H7 (cell line): ENCODE data around the gene ATP8A2. TPM values are rescaled to one million over a fixed set of nuclear protein-coding genes. Genes with fewer than 3 reads are reported as not detected.

Source experiments
- DNase-seq: peaks from one replicate; pipeline ENCODE4 v3.0.0; 2012
- H3K27me3 ChIP-seq: 2 replicates; pipeline ENCODE4 v1.6.0; 2011; ENCODE audit warnings: mild to moderate bottlenecking, low read length; ENCODE audit not compliant: control insufficient read depth, insufficient read depth
- H3K36me3 ChIP-seq: replicated peaks from 2 replicates; pipeline ENCODE4 v1.5.1; 2011; ENCODE audit warnings: low read length; ENCODE audit not compliant: control insufficient read depth, insufficient read depth
- H3K4me3 ChIP-seq: 2 replicates; pipeline ENCODE4 v1.5.1; 2011; ENCODE audit warnings: low read depth, mild to moderate bottlenecking, control low read depth, low read length, moderate library complexity; ENCODE audit not compliant: insufficient read depth
- total RNA-seq: library from RNA; depleted of rRNA; stranded (reverse); fragments of >200 nt; shearing (Covaris generic); gene quantifications from 2 replicates; pipeline ENCODE4 v1.2.3, GENCODE V29; 2014

ATP8A2 gene
- total RNA-seq, 1 experiment from 2014 or later = 0.38 TPM

- no peak overlapping the region for H3K4me3 ChIP-seq
- H3K27me3 ChIP-seq = no peaks in the 10 kb centered on the region
- H3K36me3 ChIP-seq = no peaks in the 10 kb centered on the region
- DNase-seq = no peak
Observed at GRCh38 chr13:25675060-25675459, 303.3 kb downstream of the ATP8A2 start.

- no peaks in the 10 kb centered on the region for H3K27me3 ChIP-seq
- H3K4me3 ChIP-seq = no peak overlapping the region
- H3K36me3 ChIP-seq = no peaks in the 10 kb centered on the region
- no peak for DNase-seq
Observed at GRCh38 chr13:25677956-25678355, 306.2 kb downstream of the ATP8A2 start.

DNA sequence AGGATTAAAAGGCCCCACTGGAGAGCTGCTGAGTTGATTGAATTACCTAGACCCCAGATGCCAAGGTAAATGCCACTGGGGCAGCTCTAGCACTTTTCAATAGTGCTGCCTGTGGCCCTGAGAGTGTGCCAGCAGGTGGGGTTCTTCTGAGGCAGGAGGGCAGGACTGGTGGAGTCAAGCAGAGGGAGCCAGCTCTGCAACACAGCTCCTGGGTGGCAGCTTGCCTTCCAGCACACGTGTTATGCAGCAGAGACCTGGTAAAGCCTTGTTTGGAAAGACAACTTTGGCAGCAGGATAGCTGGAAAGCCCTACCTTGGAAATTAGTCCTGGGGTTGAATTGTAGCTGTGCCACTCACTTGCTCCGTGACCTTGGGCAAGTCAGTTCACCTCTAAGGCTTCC lies 306.6 kb downstream of the ATP8A2 start:
- Histone ChIP-seq H3K27me3 (no peaks in the 10 kb centered on the region), H3K36me3 (no peaks in the 10 kb centered on the region), H3K4me3 (no peak overlapping the region)
- no peak for DNase-seq

DNA sequence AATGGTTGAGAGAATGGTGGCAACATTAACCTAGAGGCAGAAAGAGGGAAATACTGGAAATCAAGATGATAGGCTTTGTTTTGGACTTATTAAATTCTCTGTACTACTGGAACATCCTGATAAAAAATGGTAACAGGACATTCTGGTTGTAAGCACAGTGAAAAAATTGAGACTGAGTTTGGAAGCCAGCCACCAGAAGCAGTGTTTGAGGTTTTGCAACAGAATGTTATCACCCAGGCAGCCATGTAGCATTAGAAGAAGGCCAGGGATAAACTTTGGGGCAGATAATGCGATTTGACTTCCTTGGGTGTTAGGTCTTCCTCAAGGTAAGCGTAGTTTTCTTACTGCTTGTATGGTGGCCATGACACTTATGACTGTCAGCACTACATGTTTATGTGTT lies 307.4 kb downstream of the ATP8A2 start:
- Histone ChIP-seq H3K36me3 (no peaks in the 10 kb centered on the region), H3K27me3 (no peaks in the 10 kb centered on the region), H3K4me3 (no peak overlapping the region)
- DNase-seq = no peak

DNA sequence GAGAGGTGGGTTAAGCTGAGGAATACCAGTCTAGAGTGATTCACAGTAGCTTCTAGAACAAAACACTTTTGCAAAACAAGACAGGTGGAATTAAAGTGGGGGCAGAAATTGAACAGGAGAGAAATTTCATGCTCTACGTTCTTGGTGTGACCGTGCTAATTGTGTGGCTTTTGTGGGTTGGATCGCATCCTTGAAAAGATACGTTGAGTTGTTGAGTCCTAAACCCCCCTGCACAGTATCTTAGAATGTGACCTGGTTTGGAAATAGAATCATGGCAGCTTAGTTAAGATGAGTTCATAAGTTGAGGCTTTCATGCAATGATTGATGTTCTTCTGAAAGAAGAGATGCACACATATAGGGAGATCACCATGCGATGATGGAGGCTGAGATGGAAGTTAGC lies 308.2 kb downstream of the ATP8A2 start:
- H3K36me3 ChIP-seq = no peaks in the 10 kb centered on the region
- no peaks in the 10 kb centered on the region for H3K27me3 ChIP-seq
- no peak overlapping the region for H3K4me3 ChIP-seq
- no peak for DNase-seq

DNA sequence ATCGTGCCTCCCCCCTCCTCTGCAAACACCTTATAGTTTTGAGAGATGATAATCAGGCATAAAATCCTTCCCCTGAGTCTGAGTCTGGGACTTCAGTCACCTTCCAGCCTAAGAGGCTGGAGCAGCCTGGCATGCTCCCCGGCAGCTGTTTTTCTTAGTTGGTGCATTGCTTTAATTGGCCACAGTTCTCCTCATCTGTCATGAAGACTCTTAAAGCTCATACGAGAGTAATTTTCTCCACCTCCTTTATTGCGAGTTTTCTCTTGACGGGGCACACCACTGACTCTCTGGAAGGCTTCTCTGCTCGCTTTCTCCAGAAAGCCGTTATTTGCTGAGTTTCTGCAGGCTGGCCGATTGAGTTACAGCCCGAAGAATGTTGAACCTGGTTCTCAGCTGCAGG lies 310.5 kb downstream of the ATP8A2 start:
- no peaks in the 10 kb centered on the region for H3K36me3 ChIP-seq
- H3K27me3 ChIP-seq = no peaks in the 10 kb centered on the region
- H3K4me3 ChIP-seq = no peak overlapping the region
- no peak for DNase-seq

- H3K36me3 ChIP-seq = no peaks in the 10 kb centered on the region
- H3K4me3 ChIP-seq = no peak overlapping the region
- no peaks in the 10 kb centered on the region for H3K27me3 ChIP-seq
- DNase-seq = no peak
Observed at GRCh38 chr13:25683056-25683455, 311.3 kb downstream of the ATP8A2 start.

DNA sequence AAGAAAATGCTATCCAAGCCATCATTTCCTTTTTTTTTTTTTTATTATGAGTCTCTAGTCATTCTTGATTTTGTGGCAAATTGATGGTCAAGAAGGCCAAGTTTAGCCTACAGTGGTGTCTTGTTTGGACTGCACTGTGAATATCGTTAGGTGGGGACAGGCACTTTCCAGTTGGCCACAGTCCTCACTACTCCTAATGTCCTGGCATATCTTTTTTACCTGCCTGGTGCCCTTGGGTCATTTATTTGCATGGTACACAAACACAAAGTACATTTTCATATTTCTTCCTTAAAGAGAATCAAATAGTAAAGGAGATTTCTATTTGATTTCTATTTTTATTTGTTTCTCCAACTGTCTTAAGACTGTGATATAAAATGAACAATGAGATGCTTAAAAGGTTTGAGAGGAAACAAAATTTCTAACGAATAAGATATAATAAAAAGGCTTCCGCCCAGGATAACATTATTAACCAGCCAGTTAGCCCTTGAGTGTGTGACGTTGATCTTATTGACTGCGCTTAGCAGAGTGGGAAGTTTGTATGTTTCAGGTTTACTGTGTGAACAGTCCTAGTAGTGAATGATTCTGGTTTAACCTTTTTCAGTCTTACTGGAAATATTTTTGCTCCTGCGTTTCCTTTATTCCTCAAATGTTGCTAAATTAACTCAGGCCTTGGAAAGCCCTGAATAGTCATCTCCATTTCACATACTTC lies 312.0 kb downstream of the ATP8A2 start:
- no peak for DNase-seq
- H3K4me3 ChIP-seq = no peak overlapping the region
- no peaks in the 10 kb centered on the region for H3K27me3 ChIP-seq
- no peaks in the 10 kb centered on the region for H3K36me3 ChIP-seq

DNA sequence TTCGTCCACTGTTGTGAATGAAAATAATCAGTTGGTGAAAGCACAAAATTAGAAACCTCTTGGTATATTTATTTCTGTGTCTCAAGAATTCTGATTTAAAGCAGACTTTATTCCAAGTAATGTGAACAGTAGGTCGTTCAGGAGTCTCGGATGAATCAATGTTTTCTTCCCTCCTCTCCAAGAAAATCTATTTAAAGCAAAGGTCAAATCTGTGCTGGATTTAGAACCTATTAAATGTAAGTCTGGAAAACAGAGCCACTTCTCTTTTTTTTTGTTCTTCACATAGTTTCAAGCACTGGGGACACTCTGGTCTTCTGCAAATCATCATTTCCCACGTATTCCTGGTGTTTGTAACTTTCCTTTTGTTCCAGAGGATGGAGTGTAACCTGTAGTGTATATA lies 312.7 kb downstream of the ATP8A2 start:
- Histone ChIP-seq H3K27me3 (no peaks in the 10 kb centered on the region), H3K36me3 (no peaks in the 10 kb centered on the region), H3K4me3 (no peak overlapping the region)
- no peak for DNase-seq

DNA sequence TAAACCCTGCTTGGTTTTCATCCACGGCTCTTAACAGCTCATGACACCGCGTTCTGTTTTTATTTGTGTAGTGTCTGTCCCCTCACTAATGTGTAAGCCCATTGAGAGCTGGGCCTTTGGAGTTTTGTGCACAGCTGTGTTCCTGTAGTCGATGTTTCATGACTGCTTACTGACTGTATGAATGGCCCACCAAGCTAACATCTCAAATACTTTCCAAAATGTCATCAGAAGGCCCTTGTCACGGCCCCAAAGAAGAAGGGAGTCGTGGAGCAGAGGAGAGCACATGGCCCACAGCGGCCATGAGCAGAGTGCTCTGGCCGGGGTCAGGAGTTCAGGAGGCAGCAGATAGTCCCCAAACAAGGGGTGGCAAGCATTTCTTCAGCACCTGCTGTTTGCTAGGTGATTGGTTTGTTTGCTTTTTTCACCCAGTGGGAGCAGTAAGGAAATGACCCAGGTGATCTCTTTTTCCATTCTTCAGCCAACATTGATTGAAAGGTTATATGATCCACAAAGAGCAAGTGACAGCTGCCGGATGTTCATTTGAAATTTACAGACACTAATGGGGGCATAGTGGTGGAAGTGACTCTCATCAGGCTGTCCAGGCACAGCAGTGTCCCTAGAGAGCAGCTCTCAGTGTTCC lies 315.2 kb downstream of the ATP8A2 start:
- Histone ChIP-seq H3K27me3 (no peaks in the 10 kb centered on the region), H3K36me3 (no peaks in the 10 kb centered on the region), H3K4me3 (no peak overlapping the region)
- DNase-seq = no peak

DNA sequence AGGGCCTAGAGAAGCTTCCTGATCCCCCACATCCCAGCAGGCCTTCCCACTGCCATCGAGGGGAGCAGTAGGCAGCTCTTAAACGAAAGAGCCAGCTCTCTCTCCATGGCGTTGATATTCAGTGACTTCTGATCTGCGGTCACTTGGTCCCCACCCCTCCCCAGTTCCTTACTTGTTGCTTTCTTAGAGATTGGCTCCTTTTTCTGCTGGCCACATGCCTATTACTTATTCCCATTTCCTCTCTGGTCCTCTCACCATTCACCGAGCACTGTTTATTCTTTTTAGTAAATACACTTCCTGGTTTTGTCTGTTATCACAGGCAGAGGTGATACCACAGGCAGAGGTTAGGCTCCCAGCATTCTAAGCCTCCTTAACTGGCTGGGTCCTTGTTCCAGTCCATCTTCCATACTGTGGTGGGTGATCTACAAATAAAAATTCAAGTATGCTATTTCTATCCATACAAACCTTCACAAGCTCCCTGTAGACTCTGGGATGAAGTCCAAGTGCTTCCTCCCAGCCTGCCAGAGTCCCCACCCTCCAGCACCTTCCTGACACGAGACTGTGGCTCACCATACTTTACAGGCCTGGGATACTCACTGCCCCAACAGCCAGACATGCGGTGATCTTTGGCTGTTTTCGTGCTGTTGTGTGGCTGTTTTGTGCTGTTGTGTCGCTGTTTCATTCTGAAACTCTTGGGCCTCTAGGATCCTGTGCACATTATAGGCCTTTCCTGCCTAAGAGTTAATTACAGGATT lies 315.9 kb downstream of the ATP8A2 start:
- H3K4me3 ChIP-seq = no peak overlapping the region
- H3K27me3 ChIP-seq = no peaks in the 10 kb centered on the region
- no peaks in the 10 kb centered on the region for H3K36me3 ChIP-seq
- DNase-seq = no peak

GRCh38 chr13:25688536-25688935 lies 316.8 kb downstream of the ATP8A2 start:
- Histone ChIP-seq H3K36me3 (no peaks in the 10 kb centered on the region), H3K27me3 (no peaks in the 10 kb centered on the region), H3K4me3 (no peak overlapping the region)
- no peak for DNase-seq

DNA sequence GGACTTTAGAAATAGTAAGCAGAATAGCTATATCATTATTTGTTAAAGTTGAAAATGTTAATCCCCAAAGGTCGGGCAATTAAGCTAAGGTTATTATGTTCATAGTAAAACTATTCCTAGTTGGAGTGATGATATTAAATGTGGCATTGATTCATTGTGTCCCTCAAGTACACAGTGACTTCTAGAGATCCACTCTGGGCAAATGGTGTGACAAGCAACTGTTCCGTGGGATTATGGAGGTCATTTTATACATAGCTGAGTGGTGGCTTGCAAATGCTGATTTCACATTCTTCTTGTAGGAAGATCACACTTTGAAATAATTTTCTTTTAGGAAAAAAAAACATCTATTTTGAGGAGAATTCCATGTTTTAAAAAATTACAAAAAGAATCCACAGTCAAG lies 317.8 kb downstream of the ATP8A2 start:
- no peaks in the 10 kb centered on the region for H3K36me3 ChIP-seq
- DNase-seq = no peak
- H3K4me3 ChIP-seq = no peak overlapping the region
- no peaks in the 10 kb centered on the region for H3K27me3 ChIP-seq

DNA sequence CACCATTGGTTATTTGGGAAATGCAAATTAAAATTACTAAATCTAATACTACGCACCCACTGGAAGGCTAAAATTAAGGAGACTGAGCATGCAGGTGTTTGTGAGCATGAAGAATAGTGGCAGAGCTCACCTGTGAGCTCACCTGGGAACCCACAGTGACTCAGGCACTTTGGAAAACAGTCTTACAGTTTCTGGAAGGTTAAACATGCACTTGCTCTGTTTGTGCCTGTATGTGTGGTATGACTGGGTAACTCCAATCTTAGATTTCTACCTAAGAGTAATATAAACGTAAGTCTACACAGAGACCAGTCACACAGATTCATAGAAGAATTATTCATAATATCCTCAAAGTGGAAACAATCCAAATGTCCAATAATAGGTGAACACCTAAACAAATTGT lies 318.8 kb downstream of the ATP8A2 start:
- no peaks in the 10 kb centered on the region for H3K27me3 ChIP-seq
- no peaks in the 10 kb centered on the region for H3K36me3 ChIP-seq
- DNase-seq = no peak
- no peak overlapping the region for H3K4me3 ChIP-seq

GRCh38 chr13:25691654-25692053 lies 319.9 kb downstream of the ATP8A2 start:
- Histone ChIP-seq H3K36me3 (no peaks in the 10 kb centered on the region), H3K27me3 (no peaks in the 10 kb centered on the region), H3K4me3 (no peak overlapping the region)
- no peak for DNase-seq
